Naive thymus-derived CD4-positive, alpha-beta T cell (primary cell): ENCODE data around the gene ASCL3. TPM values are rescaled to one million over a fixed set of nuclear protein-coding genes. Genes with fewer than 3 reads are reported as not detected.

ENCODE experiments used
- ATAC-seq: fragments of 150-1000 bp; cut with Tn5 transposase; 2 replicates; pipeline ENCODE4 v1.10.0; 2021; ENCODE audit warnings: mild to moderate bottlenecking, moderate library complexity
- CTCF ChIA-PET: fragments of 350-600 bp; sonication (Branson Sonifier 250); formaldehyde crosslinking; loops from one replicate; lab custom pipeline; 2021; ENCODE audit warnings: antibody characterized with exemption; lab: Charles Lee
- POLR2A ChIA-PET: fragments of 350-600 bp; sonication (Branson Sonifier 250); formaldehyde crosslinking; loops from one replicate; lab custom pipeline; 2021; ENCODE audit warnings: antibody characterized with exemption, inconsistent platforms; lab: Charles Lee
- DNase-seq, 9 donors: peaks; one replicate each; pipeline versions ENCODE4 v3.0.0 to v3.0.0-alpha.2; 2020 to 2022; ENCODE audit warnings: mixed read lengths in 1 of 9
- H3K27ac ChIP-seq: one replicate; pipeline ENCODE4 v1.7.0; 2013; ENCODE audit warnings: mild to moderate bottlenecking, low read depth, low read length, moderate library complexity
- H3K27me3 ChIP-seq, 2 donors: one replicate each; pipeline ENCODE4 v1.7.0; 2013; ENCODE audit warnings: low read length in 2 of 2, mild to moderate bottlenecking in 2 of 2, moderate library complexity in 2 of 2; ENCODE audit not compliant: control insufficient read depth in 2 of 2, insufficient read depth in 2 of 2
- H3K36me3 ChIP-seq, 3 experiments: 1 replicate in 2 of 3; 2 replicates in 1 of 3; pipeline ENCODE4 v1.7.0; 2013; ENCODE audit warnings: low read length in 3 of 3, mild to moderate bottlenecking in 3 of 3, moderate library complexity in 1 of 3; ENCODE audit not compliant: insufficient read depth in 3 of 3, control insufficient read depth in 2 of 3
- H3K4me1 ChIP-seq, 2 donors: one replicate each; pipeline ENCODE4 v1.7.0; 2013; ENCODE audit warnings: low read length in 2 of 2, mild to moderate bottlenecking in 2 of 2, moderate library complexity in 1 of 2; ENCODE audit not compliant: control insufficient read depth in 2 of 2, insufficient read depth in 2 of 2
- H3K4me3 ChIP-seq: 2 replicates; pipeline ENCODE4 v1.7.0; 2013; ENCODE audit warnings: mild to moderate bottlenecking, low read length
- H3K9me3 ChIP-seq, 3 experiments: 1 replicate in 2 of 3; 2 replicates in 1 of 3; pipeline ENCODE4 v1.7.0; 2013; ENCODE audit warnings: low read length in 3 of 3; ENCODE audit not compliant: control insufficient read depth in 2 of 3
- H3K27ac Mint-ChIP-seq, 9 donors: one replicate each; pipeline ENCODE4 v1.8.0; 2020 to 2022; ENCODE audit warnings: mixed read lengths in 9 of 9, mild to moderate bottlenecking in 8 of 9, moderate library complexity in 5 of 9, inconsistent platforms in 2 of 9
- H3K27me3 Mint-ChIP-seq, 5 donors: one replicate each; pipeline ENCODE4 v1.8.0; 2021 to 2022; ENCODE audit warnings: mixed read lengths in 5 of 5, mild to moderate bottlenecking in 1 of 5
- H3K36me3 Mint-ChIP-seq, 5 donors: one replicate each; pipeline ENCODE4 v1.8.0; 2020 to 2022; ENCODE audit warnings: mixed read lengths in 5 of 5, mild to moderate bottlenecking in 3 of 5, inconsistent platforms in 1 of 5
- H3K4me1 Mint-ChIP-seq, 7 donors: one replicate each; pipeline ENCODE4 v1.8.0; 2020 to 2022; ENCODE audit warnings: mixed read lengths in 7 of 7, mild to moderate bottlenecking in 3 of 7, inconsistent platforms in 1 of 7
- H3K4me3 Mint-ChIP-seq, 10 donors: one replicate each; pipeline ENCODE4 v1.8.0; 2020 to 2022; ENCODE audit warnings: mild to moderate bottlenecking in 10 of 10, mixed read lengths in 10 of 10, moderate library complexity in 6 of 10, inconsistent platforms in 2 of 10
- H3K9me3 Mint-ChIP-seq, 11 donors: one replicate each; pipeline ENCODE4 v1.8.0; 2020 to 2022; ENCODE audit warnings: mixed read lengths in 11 of 11, mild to moderate bottlenecking in 4 of 11, inconsistent platforms in 1 of 11, moderate library complexity in 1 of 11
- intact Hi-C, 2 donors: fragments of 100-400 bp; cut with micrococcal nuclease; formaldehyde crosslinking; loops; one replicate each; pipeline ENCODE4 v1.15.1; 2023
- polyA plus RNA-seq, 2 donors: library from polyadenylated mRNA; unstranded; fragments of 300-500 nt; fragmentation: Illumina TruSeq; gene quantifications; one replicate each; pipeline ENCODE4 v1.2.3, GENCODE V29; 2021
- total RNA-seq, 6 experiments: library from RNA in 5 of 6; stranded (reverse) in 5 of 6; gene quantifications; 1 replicate in 5 of 6; 2 replicates in 1 of 6; pipeline ENCODE4 v1.2.3 and lab custom pipeline; 2021 to 2026

ASCL3 gene
- total and polyA plus RNA-seq, 7 experiments from 2014 or later, result not detected

- CTCF ChIA-PET, result interaction anchor here (1.0 to 4.5 kb wide), 6 partner anchors 36 to 592 kb away, joined by 3 to 31 read pairs (median 6); partner anchors contain the start of gene TMEM9B
- Mint-ChIP-seq H3K27me3 (peaks cover 0 to 7% (median 0%) of the 10 kb centered on the region in 5 donors), H3K27ac (peak overlapping the region; percentile 64 to 96 (median 92)), H3K9me3 (no peaks in the 10 kb centered on the region), H3K36me3 (peaks cover 0 to 6% (median 4%) of the 10 kb centered on the region in 5 donors), H3K4me3 (peak overlapping the region; percentile 67 to 85 (median 81)), H3K4me1 (peaks cover 21 to 37% (median 34%) of the 10 kb centered on the region in 7 donors)
- Histone ChIP-seq H3K36me3 (peaks cover 0 to 15% (median 0%) of the 10 kb centered on the region in 3 experiments), H3K27me3 (no peaks in the 10 kb centered on the region), H3K4me3 (no peak overlapping the region), H3K4me1 (peaks cover 0 to 4% of the 10 kb centered on the region in 2 donors), H3K9me3 (no peaks in the 10 kb centered on the region), H3K27ac (peak overlapping the region; percentile 63)
- DNase-seq (no peak), ATAC-seq (no peak)
- POLR2A ChIA-PET, result interaction anchor here (0.6 to 1.8 kb wide), 4 partner anchors 44 to 232 kb away, joined by 3 to 7 read pairs (median 4); partner anchors contain the start of genes RPL27A, TMEM9B and TRIM66
- intact Hi-C loops, result loop anchor here (1.0 to 10.0 kb wide), 12 partner anchors 42 to 698 kb away; partner anchors contain the start of genes NRIP3 (in 2 of the 2), IPO7 (in 1 of the 2), TMEM9B (in 1 of the 2) and ZNF143 (in 1 of the 2)
Measured at GRCh38 chr11:8914661-8915018, 28.2 kb downstream of the ASCL3 start.

- peak overlapping the region; percentile 64 to 96 (median 92) for H3K27ac Mint-ChIP-seq
- Histone ChIP-seq H3K4me3 (peak overlapping the region; percentile 5), H3K4me1 (peaks cover 0 to 4% of the 10 kb centered on the region in 2 donors), H3K27ac (peak overlapping the region; percentile 63), H3K9me3 (no peaks in the 10 kb centered on the region), H3K36me3 (peaks cover 0 to 13% (median 0%) of the 10 kb centered on the region in 3 experiments), H3K27me3 (no peaks in the 10 kb centered on the region)
- peak overlapping the region; percentile 67 to 85 (median 81) for H3K4me3 Mint-ChIP-seq
- peaks cover 22 to 40% (median 38%) of the 10 kb centered on the region in 7 donors for H3K4me1 Mint-ChIP-seq
- DNase-seq, result peak in 8 of 9 donors; percentile 32 to 54 (median 47)
- no peaks in the 10 kb centered on the region for H3K9me3 Mint-ChIP-seq
- intact Hi-C loops, result loop anchor here (1.0 to 10.0 kb wide), 12 partner anchors 42 to 698 kb away; partner anchors contain the start of genes NRIP3 (in 2 of the 2), IPO7 (in 1 of the 2), TMEM9B (in 1 of the 2) and ZNF143 (in 1 of the 2)
- H3K36me3 Mint-ChIP-seq, result peaks cover 0 to 5% (median 4%) of the 10 kb centered on the region in 5 donors
- peak; percentile 68 for ATAC-seq
- POLR2A ChIA-PET, result interaction anchor here (1.1 to 1.8 kb wide), 3 partner anchors 50 to 231 kb away, joined by 3 to 7 read pairs (median 5); partner anchors contain the start of genes RPL27A, TMEM9B and TRIM66
- CTCF ChIA-PET, result interaction anchor here (0.6 to 4.5 kb wide), 11 partner anchors 8 to 1501 kb away, joined by 3 to 31 read pairs (median 3); no protein-coding TSS in a partner anchor
- H3K27me3 Mint-ChIP-seq, result peaks cover 0 to 11% (median 0%) of the 10 kb centered on the region in 5 donors
Measured at GRCh38 chr11:8913961-8914660, 28.7 kb downstream of the ASCL3 start.

GRCh38 chr11:8911029-8911823, 31.6 kb downstream of the ASCL3 start, which contains the start of gene AKIP1:
TSS of gene AKIP1 (plus strand) at chr11:8911189. CDS start at chr11:8911450, 261 bp downstream.
- Histone ChIP-seq H3K4me1 (peaks cover 0 to 4% of the 10 kb centered on the region in 2 donors), H3K4me3 (peak within 1 kb of the TSS; percentile 79), H3K27me3 (no peaks in the 10 kb centered on the region), H3K36me3 (peaks cover 0 to 6% (median 0%) of the 10 kb centered on the region in 3 experiments), H3K9me3 (no peaks in the 10 kb centered on the region), H3K27ac (peak within 1 kb of the TSS; percentile 71)
- H3K27me3 Mint-ChIP-seq, result peaks cover 0 to 24% (median 0%) of the 10 kb centered on the region in 5 donors
- H3K4me1 Mint-ChIP-seq, result peaks cover 26 to 51% (median 41%) of the 10 kb centered on the region in 7 donors
- CTCF ChIA-PET, result interaction anchor here (1.4 to 4.5 kb wide), 2 partner anchors 49 to 226 kb away, joined by 4 to 31 read pairs; no protein-coding TSS in a partner anchor
- intact Hi-C loops, result loop anchor here (1.0 to 10.0 kb wide), 11 partner anchors 39 to 701 kb away; partner anchors contain the start of genes NRIP3 (in 2 of the 2), RPL27A (in 2 of the 2), TRIM66 (in 2 of the 2) and IPO7 (in 1 of the 2)
- H3K4me3 Mint-ChIP-seq, result peak within 1 kb of the TSS; percentile 86 to 95 (median 92)
- H3K27ac Mint-ChIP-seq, result peak within 1 kb of the TSS; percentile 58 to 91 (median 78)
- ATAC-seq (peak; percentile 75), DNase-seq (peak; percentile 48 to 87 (median 61))
- no peaks in the 10 kb centered on the region for H3K9me3 Mint-ChIP-seq
- POLR2A ChIA-PET, result interaction anchor here (0.9 to 2.5 kb wide), 5 partner anchors 48 to 743 kb away, joined by 3 to 9 read pairs (median 5); partner anchors contain the start of genes RPL27A, TMEM9B and TRIM66
- H3K36me3 Mint-ChIP-seq, result no peaks in the 10 kb centered on the region

- POLR2A ChIA-PET, result interaction anchor here (0.9 to 2.5 kb wide), 3 partner anchors 49 to 742 kb away, joined by 3 to 9 read pairs (median 3); partner anchors contain the start of gene TMEM9B
- H3K27ac Mint-ChIP-seq, result peak overlapping the region in 6 of 9 donors; percentile 58 to 86 (median 72)
- H3K36me3 ChIP-seq, result peaks cover 0 to 6% (median 0%) of the 10 kb centered on the region in 3 experiments
- H3K4me1 ChIP-seq, result peaks cover 0 to 4% of the 10 kb centered on the region in 2 donors
- DNase-seq (peak in 3 of 9 donors; percentile 15 to 20 (median 16)), ATAC-seq (peak; percentile 11)
- peak overlapping the region; percentile 86 to 95 (median 92) for H3K4me3 Mint-ChIP-seq
- H3K27me3 ChIP-seq, result no peaks in the 10 kb centered on the region
- no peaks in the 10 kb centered on the region for H3K9me3 ChIP-seq
- CTCF ChIA-PET, result no interaction called here
- H3K27ac ChIP-seq, result peak overlapping the region; percentile 71
- intact Hi-C loops, result loop anchor here (1.0 to 10.0 kb wide), 11 partner anchors 38 to 702 kb away; partner anchors contain the start of genes NRIP3 (in 2 of the 2), RPL27A (in 2 of the 2), TRIM66 (in 2 of the 2) and IPO7 (in 1 of the 2)
- H3K9me3 Mint-ChIP-seq, result no peaks in the 10 kb centered on the region
- peaks cover 26 to 51% (median 41%) of the 10 kb centered on the region in 7 donors for H3K4me1 Mint-ChIP-seq
- H3K4me3 ChIP-seq, result peak overlapping the region; percentile 53
- H3K27me3 Mint-ChIP-seq, result peaks cover 0 to 26% (median 0%) of the 10 kb centered on the region in 5 donors
- no peaks in the 10 kb centered on the region for H3K36me3 Mint-ChIP-seq
Measured at GRCh38 chr11:8910649-8911026, 32.2 kb downstream of the ASCL3 start.

- intact Hi-C loops, result loop anchor here in 1 of 2 donors (10.0 kb wide), 1 partner anchor 63 kb away; no protein-coding TSS in a partner anchor
- no peaks in the 10 kb centered on the region for H3K9me3 ChIP-seq
- ATAC-seq (no peak), DNase-seq (no peak)
- H3K9me3 Mint-ChIP-seq, result peaks cover 0 to 1% (median 0%) of the 10 kb centered on the region in 11 donors
- H3K27me3 ChIP-seq, result no peaks in the 10 kb centered on the region
- H3K4me1 Mint-ChIP-seq, result peaks cover 12 to 32% (median 24%) of the 10 kb centered on the region in 7 donors
- H3K27me3 Mint-ChIP-seq, result peaks cover 0 to 40% (median 0%) of the 10 kb centered on the region in 5 donors
- POLR2A ChIA-PET, result no interaction called here
- no peak overlapping the region for H3K4me3 ChIP-seq
- no peak overlapping the region for H3K27ac Mint-ChIP-seq
- H3K4me3 Mint-ChIP-seq, result no peak overlapping the region
- no peaks in the 10 kb centered on the region for H3K4me1 ChIP-seq
- H3K36me3 Mint-ChIP-seq, result no peaks in the 10 kb centered on the region
- no peak overlapping the region for H3K27ac ChIP-seq
- peaks cover 0 to 6% (median 0%) of the 10 kb centered on the region in 3 experiments for H3K36me3 ChIP-seq
- CTCF ChIA-PET, result interaction anchor here (0.8 kb wide), 1 partner anchor 51 kb away, joined by 3 read pairs; no protein-coding TSS in a partner anchor
Measured at GRCh38 chr11:8908099-8908498, 34.7 kb downstream of the ASCL3 start.
